ACHN (cell line): ENCODE measurements around the gene SINHCAF.

Source experiments
- DNase-seq: peaks from one replicate; pipeline ENCODE4 v3.0.0-alpha.2; 2015
- in situ Hi-C: cut with HindIII; loops from 2 replicates; pipeline ENCODE4 v1.10.0; 2017; ENCODE audit warnings: low sequenced_read_pairs, low pct_ligation_motif_present, low pct_unique_long_range_greater_than_20kb

The SINHCAF gene

GRCh38 chr12:31342286-31342685 lies 16.3 kb upstream of the SINHCAF start:
- DNase-seq, result no peak
- in situ Hi-C loops, result no loop called here

GRCh38 chr12:31339831-31340622 lies 14.1 kb upstream of the SINHCAF start:
- in situ Hi-C loops, result no loop called here
- no peak for DNase-seq

- in situ Hi-C loops, result no loop called here
- DNase-seq, result no peak
These were observed 12.0 kb upstream of the SINHCAF start for GRCh38 chr12:31337952-31338351.

- in situ Hi-C loops, result no loop called here
- DNase-seq, result no peak
These were observed 5.3 kb upstream of the SINHCAF start for GRCh38 chr12:31331242-31331641.

GRCh38 chr12:31326736-31327659 lies 1.0 kb upstream of the SINHCAF start:
- in situ Hi-C loops, result no loop called here
- DNase-seq, result no peak

- in situ Hi-C loops, result no loop called here
- no peak for DNase-seq
These were observed 450 bp downstream of the SINHCAF start for GRCh38 chr12:31325524-31325875.

- DNase-seq, result peak; percentile 61
- in situ Hi-C loops, result no loop called here
These were observed 966 bp downstream of the SINHCAF start for GRCh38 chr12:31324845-31325523.

- DNase-seq, result peak; percentile 92
- in situ Hi-C loops, result no loop called here
These were observed 1.7 kb downstream of the SINHCAF start for GRCh38 chr12:31324116-31324844.

GRCh38 chr12:31323391-31324115 lies 2.4 kb downstream of the SINHCAF start:
- in situ Hi-C loops, result no loop called here
- peak; percentile 44 for DNase-seq

- in situ Hi-C loops, result no loop called here
- DNase-seq, result peak; percentile 90
These were observed 3.1 kb downstream of the SINHCAF start for GRCh38 chr12:31322801-31323207.

GRCh38 chr12:31321897-31322228 lies 4.1 kb downstream of the SINHCAF start:
- in situ Hi-C loops, result no loop called here
- peak; percentile 44 for DNase-seq

GRCh38 chr12:31321186-31321896 lies 4.6 kb downstream of the SINHCAF start:
- in situ Hi-C loops, result no loop called here

GRCh38 chr12:31318657-31319269 lies 7.2 kb downstream of the SINHCAF start:
- in situ Hi-C loops, result no loop called here
- DNase-seq, result no peak

More at GRCh38 chr12:31321186-31321896, 4.6 kb downstream of the SINHCAF start:
- DNase-seq, result no peak

GRCh38 chr12:31317471-31318395 lies 8.2 kb downstream of the SINHCAF start:
- in situ Hi-C loops, result no loop called here
- DNase-seq, result peak; percentile 37

- in situ Hi-C loops, result no loop called here
- DNase-seq, result no peak
These were observed 9.1 kb downstream of the SINHCAF start for GRCh38 chr12:31316891-31317290.
